GM11168 (cell line): ENCODE results near the gene KRT86.
"Not testable (repeated sequence)": the region's sequence is repeated elsewhere in the genome, so short reads cannot be mapped to it uniquely, and the experiment has no call there.

ENCODE experiments used
- in situ Hi-C: fragments of 300-500 bp; cut with MboI; formaldehyde crosslinking; loops from one replicate; pipeline ENCODE4 v1.12.0; 2022; ENCODE audit warnings: low sequenced_read_pairs; ENCODE audit not compliant: unreplicated experiment

Gene KRT86

DNA sequence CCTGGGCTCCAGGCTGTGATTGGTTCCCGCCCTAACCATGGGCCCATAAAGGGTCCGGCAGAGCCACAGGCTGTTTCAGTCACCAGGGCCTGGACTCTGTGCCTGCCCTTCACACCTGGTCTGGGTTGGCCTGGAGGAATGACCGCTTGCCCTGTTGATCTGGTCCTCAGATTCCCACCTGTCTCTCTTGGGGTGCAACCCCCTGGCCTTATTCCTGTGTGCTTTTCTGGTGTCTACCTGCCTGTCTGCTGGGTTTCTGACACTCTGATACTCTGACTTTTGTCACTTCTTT lies 49.7 kb downstream of the KRT86 start:
- in situ Hi-C loops = no loop called here

DNA sequence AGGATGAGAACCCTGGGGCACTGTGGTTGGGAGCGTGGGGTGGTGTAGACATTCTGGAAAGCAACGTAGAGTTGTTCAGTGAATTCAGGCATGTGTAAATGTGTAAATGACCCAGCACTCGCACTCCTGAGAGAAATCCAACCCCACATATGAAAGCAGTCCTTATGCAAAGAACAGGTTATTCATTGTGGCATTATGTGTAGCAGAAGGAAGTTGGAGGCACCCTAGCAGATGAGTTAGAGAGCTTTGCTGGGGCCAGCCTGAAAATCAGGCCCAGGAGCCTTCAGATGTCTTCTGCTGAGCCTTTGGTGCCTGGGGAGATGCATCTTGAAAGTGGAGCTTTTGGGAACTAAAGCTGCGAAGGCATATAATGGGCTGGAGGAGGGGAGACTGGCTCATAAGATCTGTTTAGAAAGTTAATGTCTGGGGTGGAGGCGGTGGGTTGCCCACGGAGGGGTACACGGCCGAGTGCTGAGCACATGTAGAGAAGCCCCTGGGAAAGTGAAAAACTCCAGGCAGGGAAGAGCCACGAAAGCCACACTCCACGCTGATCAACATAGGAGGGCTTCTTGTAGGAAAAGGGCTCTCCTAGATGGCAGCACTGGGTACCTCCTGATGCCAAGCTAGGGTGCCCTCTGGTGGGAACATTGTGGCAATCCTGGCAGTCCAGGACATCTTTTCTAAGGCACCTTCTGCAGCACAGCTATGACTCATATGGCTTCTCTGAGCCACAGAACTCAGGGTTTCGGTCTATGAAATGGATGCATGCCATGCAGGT lies 52.8 kb downstream of the KRT86 start:
- in situ Hi-C loops = no loop called here

DNA sequence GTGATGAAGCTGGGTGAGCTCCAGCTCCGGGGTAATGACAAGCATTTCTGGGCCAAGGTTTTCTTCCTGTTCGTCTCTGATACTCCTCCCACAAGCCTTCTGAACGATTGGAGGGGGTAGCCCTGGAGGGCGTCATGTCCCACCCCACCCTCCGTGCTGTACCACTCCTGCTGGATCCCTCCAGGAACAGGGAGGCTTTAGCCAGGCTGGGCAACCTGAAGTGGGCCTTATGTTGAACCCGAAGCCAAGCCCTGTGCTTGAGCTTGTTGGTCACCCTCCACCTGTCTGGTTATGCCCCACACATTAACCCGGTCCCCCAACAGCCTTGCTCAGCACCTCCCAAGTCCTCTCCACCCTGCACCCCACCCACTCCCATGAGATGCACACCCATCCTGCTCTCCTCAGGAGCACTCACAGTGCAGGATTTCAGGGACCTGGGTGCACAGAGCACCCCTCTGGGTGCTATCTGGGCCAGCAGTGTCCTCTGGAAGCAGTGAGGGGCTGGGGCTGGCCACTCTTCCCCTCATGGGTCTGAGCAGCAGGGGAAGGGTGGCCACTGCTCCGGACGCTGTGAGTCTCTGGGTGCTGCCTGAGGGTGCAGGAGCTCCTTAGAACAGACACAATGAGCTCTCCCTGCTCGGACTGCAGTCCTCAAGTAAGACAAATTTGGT lies 53.5 kb downstream of the KRT86 start:
- in situ Hi-C loops = no loop called here

DNA sequence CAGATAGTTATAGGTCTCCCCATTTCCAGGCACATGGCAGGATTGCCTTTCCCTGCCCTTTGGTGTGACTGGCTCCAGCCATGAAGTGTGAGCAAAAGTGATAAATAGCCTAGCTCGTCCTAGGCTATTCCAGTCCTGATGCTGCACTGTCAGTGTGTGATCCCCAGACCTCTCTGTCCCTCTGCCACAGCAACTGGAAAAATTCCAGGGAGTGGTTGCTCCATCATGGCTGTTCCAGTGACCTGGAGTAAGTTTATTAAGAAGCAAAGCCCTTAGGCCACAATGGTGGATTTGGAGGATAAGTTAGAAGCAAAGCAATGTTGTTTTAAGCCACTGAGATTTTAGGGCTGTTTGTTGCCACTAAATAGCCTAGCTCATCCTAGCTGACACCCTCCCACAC lies 56.6 kb downstream of the KRT86 start:
- in situ Hi-C loops = no loop called here

DNA sequence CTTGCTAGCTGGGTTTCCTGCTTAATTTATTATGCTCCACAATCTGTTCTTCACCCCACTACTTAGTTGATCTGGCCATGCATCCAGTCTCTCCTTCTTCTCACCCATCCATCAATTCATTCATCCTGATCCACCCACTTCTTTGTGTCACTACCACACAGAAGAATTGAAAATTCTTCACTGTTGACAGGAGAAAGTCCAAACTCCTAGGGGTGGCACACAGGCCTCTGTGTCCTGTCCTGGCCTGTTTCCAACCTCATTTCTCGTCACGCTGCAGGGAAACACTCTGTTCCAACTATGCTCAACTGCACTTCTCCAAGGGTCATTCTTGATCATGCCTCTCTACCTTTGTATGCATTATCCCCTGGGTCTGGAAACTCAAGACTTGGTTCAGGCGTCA lies 57.4 kb downstream of the KRT86 start:
- in situ Hi-C loops = no loop called here

DNA sequence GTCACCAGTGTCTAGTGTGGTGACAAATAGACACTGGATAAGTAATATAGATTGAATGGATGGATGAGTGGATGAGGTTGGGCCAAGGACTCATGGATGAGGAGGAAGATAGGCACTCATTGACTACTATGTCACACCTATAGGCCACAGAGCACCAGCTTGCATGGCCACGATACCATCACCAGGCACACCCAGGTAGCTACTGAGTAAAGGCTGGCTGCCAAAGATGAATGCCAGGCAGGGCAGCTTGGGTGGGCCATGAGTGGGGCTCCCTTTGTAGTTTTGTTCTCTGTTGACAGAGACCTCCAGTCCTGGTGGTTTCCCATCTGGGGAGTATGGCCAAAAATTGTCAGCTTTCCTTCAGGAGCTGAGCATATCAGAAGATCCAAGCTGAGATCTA lies 57.9 kb downstream of the KRT86 start:
- in situ Hi-C loops = no loop called here

DNA sequence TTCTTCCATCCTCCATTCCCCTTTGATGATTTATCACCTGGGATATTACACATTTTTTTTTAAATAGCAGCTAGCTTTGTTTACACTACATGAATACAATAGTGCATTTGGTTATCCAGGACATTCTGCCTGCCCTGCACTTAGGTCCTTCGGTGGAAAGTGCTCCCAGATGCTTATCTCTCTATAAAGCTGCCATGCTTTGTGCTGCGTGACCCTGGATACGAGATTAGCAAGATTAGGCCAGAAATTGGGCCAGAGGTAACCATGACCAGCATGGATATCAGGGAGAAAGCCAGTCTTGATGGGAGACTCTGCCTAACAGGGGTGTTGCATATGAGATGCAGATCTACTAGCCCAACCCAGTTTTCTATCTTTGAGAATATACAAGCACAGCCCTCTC lies 58.9 kb downstream of the KRT86 start:
- in situ Hi-C loops = no loop called here

DNA sequence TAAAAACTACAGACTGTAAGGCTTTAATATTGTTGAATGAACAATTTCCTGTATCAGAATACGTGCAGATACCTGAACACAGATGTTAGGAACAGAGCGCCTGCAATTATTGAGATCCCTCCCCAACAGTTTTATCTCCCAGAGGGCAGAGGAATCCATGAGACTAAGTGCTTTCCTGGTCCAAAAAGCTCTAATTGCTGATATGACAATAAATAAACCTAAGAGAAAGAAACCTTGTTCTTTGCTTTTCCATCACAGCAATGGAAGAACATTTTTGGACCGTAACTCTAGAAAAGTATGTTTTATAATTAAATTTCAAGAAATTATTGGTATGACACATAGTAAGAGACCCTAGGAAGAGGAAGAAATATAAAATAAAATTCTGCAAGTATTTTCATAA lies 59.7 kb downstream of the KRT86 start:
- in situ Hi-C loops = no loop called here

DNA sequence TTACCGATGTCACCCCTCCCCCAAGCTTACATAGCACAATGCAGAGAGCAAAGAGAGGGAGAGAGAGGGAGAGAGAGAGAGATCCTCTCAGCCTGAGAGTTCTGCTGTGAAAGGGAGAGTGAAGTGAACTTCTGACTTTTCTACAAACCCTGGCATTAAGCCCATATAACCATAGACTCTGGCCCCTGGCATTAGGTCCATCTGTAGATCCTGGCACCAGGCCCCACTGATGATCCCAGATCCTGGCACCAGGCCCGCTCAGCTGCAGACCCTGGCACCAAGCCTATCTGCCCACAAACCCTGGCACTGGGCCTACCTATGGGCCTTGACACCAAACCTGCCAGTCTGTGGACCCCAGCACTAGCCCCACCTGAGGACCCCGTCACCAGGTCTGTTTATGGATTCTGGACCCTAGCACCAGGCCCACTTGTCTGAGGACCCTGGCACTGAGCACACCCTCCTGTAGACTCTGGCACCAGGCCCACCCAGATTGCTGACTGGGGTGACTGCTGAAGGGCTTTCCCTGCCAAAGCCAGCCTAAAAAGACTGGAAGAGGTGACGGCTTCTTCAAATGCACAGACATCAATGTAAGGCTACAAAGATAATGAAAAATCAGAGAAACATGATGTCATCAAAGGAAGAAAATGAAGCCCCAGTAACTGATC lies 61.3 kb downstream of the KRT86 start:
- in situ Hi-C loops = no loop called here

DNA sequence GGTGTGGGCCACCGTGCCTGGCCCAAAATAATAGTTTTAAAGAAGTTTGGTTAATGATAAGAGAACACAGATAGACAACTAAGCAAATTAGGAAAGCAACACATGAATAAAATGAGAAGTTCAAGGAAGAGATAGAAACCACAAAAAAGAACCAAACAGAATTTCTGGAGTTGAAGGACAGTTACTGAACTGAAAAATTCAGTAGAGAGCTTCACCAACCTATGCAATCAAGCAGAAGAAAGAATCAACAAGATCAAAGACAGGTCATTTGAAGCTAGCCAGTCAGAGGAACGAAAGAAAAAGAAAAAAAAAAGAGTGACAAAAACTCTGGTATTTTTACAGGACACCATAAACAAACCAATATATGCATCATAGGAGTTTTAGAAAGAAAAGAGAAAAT lies 62.2 kb downstream of the KRT86 start:
- in situ Hi-C loops = no loop called here

DNA sequence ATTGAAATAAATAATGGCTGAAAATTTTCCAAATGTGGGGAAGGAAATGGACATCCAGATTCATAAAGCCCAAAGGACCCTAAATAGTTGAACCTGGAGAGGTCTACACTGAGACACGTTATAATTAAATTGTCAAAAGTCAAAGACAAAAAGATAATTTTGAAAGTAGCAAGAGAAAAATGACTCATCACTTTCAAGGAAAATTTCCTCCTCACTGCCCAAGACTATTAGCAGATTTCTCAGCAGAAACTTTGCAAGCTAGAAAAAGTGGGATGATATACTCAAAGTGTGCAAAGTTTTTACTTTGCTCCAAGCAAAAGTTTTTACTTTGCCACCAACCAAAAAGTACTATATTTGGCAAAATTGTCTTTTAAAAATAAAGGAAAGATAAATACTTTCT lies 62.6 kb downstream of the KRT86 start:
- in situ Hi-C loops = no loop called here

DNA sequence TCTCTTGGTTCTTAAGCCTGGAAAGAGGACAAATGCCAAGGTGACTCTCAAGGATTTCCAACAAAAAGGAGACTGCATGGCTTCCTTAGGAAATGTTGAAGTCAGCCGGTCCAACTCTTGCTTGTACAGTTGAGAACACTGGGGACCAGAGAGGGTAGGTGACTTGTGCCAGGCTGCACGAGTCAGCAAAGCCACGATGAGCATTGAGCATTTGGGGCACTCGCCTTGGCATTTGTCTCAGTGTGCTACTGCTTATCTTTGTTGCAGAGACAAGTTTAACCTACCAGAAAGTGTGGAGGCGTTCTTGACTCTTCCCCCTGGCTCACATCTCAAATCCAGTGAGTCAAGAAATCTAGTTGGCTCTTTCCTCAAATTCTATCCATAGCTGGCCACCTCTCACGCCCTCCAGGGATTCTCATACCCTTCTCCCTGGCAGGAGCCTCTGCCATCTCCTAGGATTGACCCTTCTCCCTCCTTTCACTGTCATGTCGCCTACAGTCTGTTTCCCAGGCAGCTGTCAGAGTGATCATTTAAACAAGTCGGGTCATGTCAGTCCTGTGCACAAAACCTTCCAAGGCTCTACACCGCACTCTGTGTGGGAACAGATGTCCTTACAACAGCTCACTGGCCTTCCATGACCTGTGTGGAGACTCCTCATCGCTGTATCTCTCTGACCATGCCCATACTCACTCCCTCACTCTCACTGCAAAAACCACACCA lies 64.0 kb downstream of the KRT86 start:
- in situ Hi-C loops = no loop called here

DNA sequence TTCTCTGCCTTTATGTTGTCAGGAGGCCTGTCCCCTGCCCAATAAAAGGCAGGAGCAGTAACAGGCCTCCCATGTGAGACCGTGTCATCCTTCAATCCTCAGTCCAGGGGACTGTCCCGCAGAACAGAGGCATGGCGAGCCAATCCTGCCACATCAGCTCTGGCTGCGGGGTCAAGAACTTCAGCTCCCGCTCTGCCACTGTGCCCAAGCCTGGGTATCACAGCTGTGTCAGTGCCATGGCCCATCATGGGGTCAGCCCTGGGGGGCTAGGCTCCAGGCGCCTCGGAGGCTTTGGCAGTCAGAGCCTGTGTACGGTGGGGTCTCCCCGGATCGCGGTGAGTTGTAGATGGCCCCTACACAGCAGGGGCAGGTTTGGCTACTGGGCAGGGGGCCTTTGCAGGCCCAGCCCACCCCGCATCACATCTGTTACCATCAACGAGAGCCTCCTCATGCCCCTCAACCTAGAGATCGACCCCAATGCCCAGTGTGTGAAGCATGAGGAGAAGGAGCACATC lies 66.7 kb downstream of the KRT86 start:
- in situ Hi-C loops = no loop called here

DNA sequence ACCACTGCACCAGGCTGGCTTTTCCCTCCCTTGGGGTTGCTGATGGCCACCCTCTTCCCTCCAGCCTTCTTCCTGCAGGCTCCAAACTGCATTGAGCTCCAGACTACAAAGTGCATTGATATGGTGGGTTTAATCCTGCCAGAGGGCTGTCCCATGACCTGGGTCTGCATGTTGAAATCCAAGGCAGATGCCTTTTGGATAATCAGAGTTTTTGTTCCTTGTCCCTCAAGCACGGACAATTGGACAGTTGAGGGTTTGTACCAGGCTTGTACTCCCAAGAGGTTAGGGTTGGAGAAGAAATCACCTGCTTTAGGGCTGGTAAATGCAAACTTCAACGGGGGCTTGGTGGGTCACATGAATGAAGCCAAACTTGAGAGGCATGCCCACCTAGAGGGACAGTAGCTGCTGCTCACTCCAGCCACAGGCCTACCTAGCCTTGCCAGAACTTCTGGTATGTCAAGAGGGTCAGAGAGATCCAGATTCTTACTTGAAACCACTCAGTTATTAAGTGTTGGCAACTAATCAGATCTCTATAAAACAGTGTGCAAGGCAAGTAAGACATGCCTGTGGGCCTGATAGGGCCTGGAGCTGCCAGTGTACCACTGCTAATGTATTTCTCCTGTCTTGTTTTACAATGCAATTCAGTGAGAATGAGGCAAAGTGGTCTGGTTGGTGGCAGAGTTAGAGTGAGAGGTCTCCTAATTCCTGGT lies 68.5 kb downstream of the KRT86 start:
- in situ Hi-C loops = no loop called here

DNA sequence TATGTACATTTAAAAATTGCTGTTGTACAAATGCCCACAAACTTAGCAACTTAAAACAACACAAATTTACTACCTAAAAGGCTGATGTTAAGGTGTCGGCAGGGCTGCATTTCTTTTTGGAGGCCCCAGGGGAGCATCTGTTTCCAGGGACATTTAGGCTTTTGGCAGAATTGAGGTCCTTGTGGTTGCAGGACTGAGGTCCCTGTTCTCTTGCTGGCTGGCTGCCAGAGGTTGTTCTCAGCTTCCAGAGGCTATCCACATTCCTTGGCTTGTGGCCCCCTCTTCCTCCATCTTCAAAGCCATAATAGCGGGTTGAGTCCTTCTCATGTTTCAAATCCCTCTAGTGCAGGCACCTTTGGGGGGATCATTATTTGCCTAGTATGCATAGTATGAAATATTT lies 69.1 kb downstream of the KRT86 start:
- in situ Hi-C loops = no loop called here

DNA sequence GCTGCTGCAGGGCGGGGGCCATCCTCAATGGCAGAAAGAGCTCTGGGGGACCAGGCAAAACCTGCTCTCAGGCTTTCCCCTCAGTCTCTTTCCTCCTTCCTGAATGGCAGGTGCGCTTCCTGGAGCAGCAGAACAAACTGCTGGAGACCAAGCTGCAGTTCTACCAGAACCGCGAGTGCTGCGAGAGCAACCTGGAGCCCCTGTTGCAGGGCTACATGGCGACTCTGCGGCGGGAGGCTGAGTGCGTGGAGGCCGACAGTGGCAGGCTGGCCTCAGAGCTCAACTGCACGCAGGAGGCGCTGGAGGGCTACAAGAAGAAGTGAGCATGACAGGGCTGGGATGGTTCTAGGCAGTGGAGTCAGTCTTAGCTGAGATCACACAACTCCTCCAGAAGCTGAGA lies 69.7 kb downstream of the KRT86 start:
- in situ Hi-C loops = no loop called here

DNA sequence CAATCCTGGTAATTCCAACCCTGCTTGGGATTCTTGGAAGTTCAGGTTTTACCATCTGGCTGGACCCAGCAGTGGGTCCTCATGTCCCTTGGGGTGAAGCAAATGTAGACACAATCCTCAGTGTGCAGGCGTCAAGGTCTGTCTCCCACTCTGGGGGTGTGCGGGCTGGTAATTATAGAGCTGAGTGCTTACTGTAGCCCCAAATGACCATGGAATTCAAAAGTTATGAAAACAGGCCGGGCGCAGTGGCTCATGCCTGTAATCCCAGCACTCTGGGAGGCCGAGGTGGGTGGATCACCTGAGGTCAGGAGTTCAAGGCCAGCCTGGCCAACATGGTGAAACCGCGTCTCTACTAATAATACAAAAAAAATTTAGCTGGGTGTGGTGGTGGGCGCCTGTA lies 70.6 kb downstream of the KRT86 start:
- in situ Hi-C loops = not testable (repeated sequence)

DNA sequence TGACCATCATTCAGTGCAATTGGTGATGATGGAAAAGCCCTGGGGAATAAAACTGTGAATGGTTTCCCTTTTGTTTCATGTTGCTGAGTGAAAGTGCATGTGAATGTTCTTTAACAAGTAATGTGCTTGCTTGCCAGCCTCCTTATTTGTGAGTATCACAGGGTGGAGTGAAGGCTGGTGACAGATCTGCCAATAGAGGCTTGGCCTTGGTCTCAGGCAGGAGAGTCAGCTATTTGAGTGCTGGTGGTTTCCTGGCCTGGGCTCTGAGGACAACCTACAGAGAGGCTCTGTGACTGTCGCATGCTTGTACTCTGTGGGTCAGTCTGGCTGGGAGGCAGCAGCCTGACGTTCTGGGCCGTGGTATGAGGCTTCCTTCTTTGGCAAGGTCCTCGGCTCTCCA lies 72.1 kb downstream of the KRT86 start:
- in situ Hi-C loops = no loop called here

DNA sequence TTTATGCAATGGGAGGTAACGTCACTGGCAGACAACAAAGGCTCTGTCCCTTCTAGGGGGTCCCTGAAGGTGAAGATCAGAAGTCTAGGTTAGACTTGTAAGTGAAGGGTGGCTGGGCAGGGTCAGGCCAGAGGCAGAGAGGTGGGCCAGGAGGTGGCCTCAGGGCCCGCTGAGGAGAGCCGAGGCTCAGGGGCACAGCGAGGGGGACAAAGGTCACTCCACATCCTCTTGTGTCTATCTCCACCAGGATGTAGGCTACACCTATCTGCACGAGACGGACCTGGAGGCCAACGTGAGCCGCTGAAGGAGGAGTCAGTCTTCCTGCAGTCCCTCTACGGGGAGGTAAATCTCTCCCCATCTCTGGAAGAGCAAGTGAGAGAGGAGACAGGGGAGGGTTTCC lies 72.6 kb downstream of the KRT86 start:
- in situ Hi-C loops = no loop called here
